ENCODE results near the gene ZNF473. TPM values are rescaled to one million over a fixed set of nuclear protein-coding genes. Genes with fewer than 3 reads are reported as not detected.

ZNF473 gene
- total RNA-seq, 1 donor, result 7.3 TPM

- TF ChIP-seq CTCF (IDR thresholded peaks at IDR 0.05; ENCODE audit: insufficient read depth, low read depth, low read length), result no peak
- H3K4me3 ChIP-seq (ENCODE audit: low read depth, low read length), result no peak overlapping the region
- no peak for DNase-seq (ENCODE audit: low read depth)
These were observed 4.4 kb downstream of the ZNF473 start for GRCh38 chr19:50030225-50030624.

GRCh38 chr19:50030937-50031336, 5.1 kb downstream of the ZNF473 start:
- no peak for DNase-seq (ENCODE audit: low read depth)
- TF ChIP-seq CTCF (IDR thresholded peaks at IDR 0.05; ENCODE audit: insufficient read depth, low read depth, low read length), result no peak
- no peak overlapping the region for H3K4me3 ChIP-seq (ENCODE audit: low read depth, low read length)

GRCh38 chr19:50036908-50037307, 11.1 kb downstream of the ZNF473 start:
- no peak for TF ChIP-seq CTCF (IDR thresholded peaks at IDR 0.05; ENCODE audit: insufficient read depth, low read depth, low read length)
- no peak for DNase-seq (ENCODE audit: low read depth)
- H3K4me3 ChIP-seq (ENCODE audit: low read depth, low read length), result no peak overlapping the region

GRCh38 chr19:50039968-50040367, 14.2 kb downstream of the ZNF473 start:
- DNase-seq (ENCODE audit: low read depth), result no peak
- TF ChIP-seq CTCF (IDR thresholded peaks at IDR 0.05; ENCODE audit: insufficient read depth, low read depth, low read length), result no peak
- no peak overlapping the region for H3K4me3 ChIP-seq (ENCODE audit: low read depth, low read length)

GRCh38 chr19:50040967-50041366, 15.2 kb downstream of the ZNF473 start:
- no peak for TF ChIP-seq CTCF (IDR thresholded peaks at IDR 0.05; ENCODE audit: insufficient read depth, low read depth, low read length)
- no peak overlapping the region for H3K4me3 ChIP-seq (ENCODE audit: low read depth, low read length)
- DNase-seq (ENCODE audit: low read depth), result no peak

- no peak overlapping the region for H3K4me3 ChIP-seq (ENCODE audit: low read depth, low read length)
- no peak for TF ChIP-seq CTCF (IDR thresholded peaks at IDR 0.05; ENCODE audit: insufficient read depth, low read depth, low read length)
- DNase-seq (ENCODE audit: low read depth), result no peak
These were observed 16.7 kb downstream of the ZNF473 start for GRCh38 chr19:50042363-50043024.

- no peak for DNase-seq (ENCODE audit: low read depth)
- no peak overlapping the region for H3K4me3 ChIP-seq (ENCODE audit: low read depth, low read length)
- TF ChIP-seq CTCF (IDR thresholded peaks at IDR 0.05; ENCODE audit: insufficient read depth, low read depth, low read length), result no peak
These were observed 18.2 kb downstream of the ZNF473 start for GRCh38 chr19:50043967-50044366.

Data from fibroblast of villous mesenchyme (primary cell).